MCF 10A (cell line): Measurements from ENCODE around the gene POLA1. TPM values are rescaled to one million over a fixed set of nuclear protein-coding genes. Genes with fewer than 3 reads are reported as not detected.

ENCODE experiments used
- BruUV-seq: library from RNA; stranded (reverse); fragments of 400-500 nt; replicated peaks from 2 replicates; lab custom pipeline; 2021; lab: Mats Ljungman, UMichigan
- CTCF ChIA-PET: fragments of 300-600 bp; sonication (Branson Sonifier 250); formaldehyde crosslinking; extraction: SDS; loops from one replicate; lab custom pipeline; 2021; ENCODE audit warnings: antibody characterized with exemption, inconsistent platforms; lab: Yijun Ruan, JAX
- POLR2A ChIA-PET: fragments of 300-600, 350-650 bp; sonication (Branson Sonifier 250); formaldehyde crosslinking; extraction: SDS; loops from one replicate; lab custom pipeline; 2020; ENCODE audit warnings: antibody characterized with exemption, inconsistent platforms; lab: Yijun Ruan, JAX
- DNase-seq: peaks from one replicate; pipeline ENCODE4 v3.0.0-alpha.2; 2018; ENCODE audit not compliant: unreplicated experiment
- H3K27ac Mint-ChIP-seq: one replicate; pipeline ENCODE4 v1.8.0; 2022; ENCODE audit warnings: mild to moderate bottlenecking, low read depth, mixed read lengths; ENCODE audit not compliant: unreplicated experiment
- H3K27me3 Mint-ChIP-seq: one replicate; pipeline ENCODE4 v1.8.0; 2022; ENCODE audit warnings: mixed read lengths; ENCODE audit not compliant: insufficient read depth, unreplicated experiment
- H3K36me3 Mint-ChIP-seq: one replicate; pipeline ENCODE4 v1.8.0; 2022; ENCODE audit warnings: mild to moderate bottlenecking, moderate library complexity, mixed read lengths; ENCODE audit not compliant: insufficient read depth, unreplicated experiment
- H3K4me1 Mint-ChIP-seq: one replicate; pipeline ENCODE4 v1.8.0; 2022; ENCODE audit warnings: mixed read lengths; ENCODE audit not compliant: insufficient read depth, unreplicated experiment
- H3K4me3 Mint-ChIP-seq: one replicate; pipeline ENCODE4 v1.8.0; 2022; ENCODE audit warnings: mild to moderate bottlenecking, moderate library complexity, mixed read lengths; ENCODE audit not compliant: unreplicated experiment
- H3K9me3 Mint-ChIP-seq: one replicate; pipeline ENCODE4 v1.8.0; 2022; ENCODE audit warnings: mixed read lengths; ENCODE audit not compliant: unreplicated experiment
- intact Hi-C: fragments of 100-400 bp; cut with micrococcal nuclease; formaldehyde crosslinking; loops from 2 replicates; pipeline ENCODE4 v1.14.1; 2022
- total RNA-seq: library from RNA; stranded (reverse); gene quantifications from 2 replicates; pipeline ENCODE4 v1.2.3, GENCODE V29; 2022
- TF ChIP-seq, protein P1 (sequence below): fragments of 200-600 bp; IDR thresholded peaks from one replicate; pipeline ENCODE4 v1.8.0; 2022; ENCODE audit warnings: antibody characterized with exemption, mild to moderate bottlenecking; ENCODE audit not compliant: unreplicated experiment

POLA1 gene
- total RNA-seq, 1 experiment from 2014 or later = 9.8 TPM

DNA sequence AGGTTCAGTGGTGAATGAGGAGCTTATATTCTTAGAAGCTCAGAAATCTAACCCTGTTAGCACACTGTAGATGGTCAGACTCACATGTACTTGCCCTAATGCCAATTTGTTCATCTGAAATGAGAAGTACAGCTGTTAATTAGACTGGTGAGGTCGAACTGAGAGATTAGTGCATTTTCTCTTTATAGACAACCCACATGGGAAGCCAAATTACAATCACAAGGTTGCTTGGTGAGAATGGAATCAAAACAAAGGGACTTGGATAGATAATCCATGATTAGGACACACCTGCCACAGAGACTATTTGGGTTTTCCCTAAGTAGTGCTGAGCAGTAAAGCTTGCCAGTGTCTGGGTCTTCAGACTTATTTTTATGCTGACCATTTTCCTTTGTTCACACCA is 88.3 kb downstream of the POLA1 start:
- TF ChIP-seq, protein P1, sequence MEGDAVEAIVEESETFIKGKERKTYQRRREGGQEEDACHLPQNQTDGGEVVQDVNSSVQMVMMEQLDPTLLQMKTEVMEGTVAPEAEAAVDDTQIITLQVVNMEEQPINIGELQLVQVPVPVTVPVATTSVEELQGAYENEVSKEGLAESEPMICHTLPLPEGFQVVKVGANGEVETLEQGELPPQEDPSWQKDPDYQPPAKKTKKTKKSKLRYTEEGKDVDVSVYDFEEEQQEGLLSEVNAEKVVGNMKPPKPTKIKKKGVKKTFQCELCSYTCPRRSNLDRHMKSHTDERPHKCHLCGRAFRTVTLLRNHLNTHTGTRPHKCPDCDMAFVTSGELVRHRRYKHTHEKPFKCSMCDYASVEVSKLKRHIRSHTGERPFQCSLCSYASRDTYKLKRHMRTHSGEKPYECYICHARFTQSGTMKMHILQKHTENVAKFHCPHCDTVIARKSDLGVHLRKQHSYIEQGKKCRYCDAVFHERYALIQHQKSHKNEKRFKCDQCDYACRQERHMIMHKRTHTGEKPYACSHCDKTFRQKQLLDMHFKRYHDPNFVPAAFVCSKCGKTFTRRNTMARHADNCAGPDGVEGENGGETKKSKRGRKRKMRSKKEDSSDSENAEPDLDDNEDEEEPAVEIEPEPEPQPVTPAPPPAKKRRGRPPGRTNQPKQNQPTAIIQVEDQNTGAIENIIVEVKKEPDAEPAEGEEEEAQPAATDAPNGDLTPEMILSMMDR = no peak
- DNase-seq = no peak
- no peaks in the 10 kb centered on the region for H3K4me1 Mint-ChIP-seq
- intact Hi-C loops = no loop called here
- no peak overlapping the region for H3K27ac Mint-ChIP-seq
- no peak overlapping the region for H3K4me3 Mint-ChIP-seq
- H3K36me3 Mint-ChIP-seq = no peaks in the 10 kb centered on the region
- no TSS peak for BruUV-seq
- CTCF ChIA-PET = interaction anchor here (0.5 to 1.0 kb wide), 2 partner anchors 14 to 57 kb away, joined by 3 to 4 read pairs; no protein-coding TSS in a partner anchor
- peaks cover 23% of the 10 kb centered on the region for H3K27me3 Mint-ChIP-seq
- no peaks in the 10 kb centered on the region for H3K9me3 Mint-ChIP-seq
- POLR2A ChIA-PET = no interaction called here

DNA sequence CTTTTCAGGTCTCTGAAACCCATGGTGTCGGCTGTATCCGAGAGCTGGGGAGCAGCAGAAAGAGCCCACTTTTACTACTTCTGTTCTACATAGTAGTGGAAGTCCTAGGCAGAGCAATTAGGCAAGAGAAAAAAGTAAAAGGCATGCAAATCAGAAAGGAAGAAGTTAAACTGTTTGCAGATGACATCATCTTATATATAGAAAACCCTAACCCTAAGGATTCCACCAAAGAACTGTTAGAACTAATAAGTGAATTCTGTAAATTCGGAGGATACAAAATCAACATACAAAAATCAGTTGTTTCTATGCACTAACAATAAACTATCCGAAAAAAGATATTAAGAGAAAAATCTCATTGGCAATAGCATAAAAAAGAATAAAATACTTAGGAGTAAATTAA is 95.3 kb downstream of the POLA1 start:
- TF ChIP-seq, protein P1 = no peak
- Mint-ChIP-seq H3K27ac (no peak overlapping the region), H3K36me3 (peaks cover 4% of the 10 kb centered on the region)

DNA sequence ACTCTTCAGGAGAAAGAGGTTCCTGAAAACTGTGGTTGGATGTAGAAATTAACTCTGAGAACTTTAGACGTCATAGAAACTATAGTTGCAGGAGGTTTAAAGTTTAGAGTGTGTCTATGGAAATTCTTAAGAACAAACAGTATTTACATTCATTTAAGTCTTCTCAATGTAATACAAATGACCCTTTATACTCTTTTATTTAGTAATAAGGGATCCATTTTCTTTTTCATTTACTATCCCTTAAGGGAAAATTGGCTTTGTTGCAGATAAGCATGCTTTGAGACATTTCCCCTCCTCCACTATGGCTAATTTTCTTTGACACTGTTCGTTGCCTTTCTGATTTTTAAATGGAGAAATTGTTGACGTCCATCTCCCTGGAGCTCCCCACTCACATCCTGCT is 96.4 kb downstream of the POLA1 start:
- Mint-ChIP-seq H3K36me3 (peaks cover 7% of the 10 kb centered on the region), H3K4me3 (no peak overlapping the region), H3K4me1 (no peaks in the 10 kb centered on the region), H3K9me3 (no peaks in the 10 kb centered on the region), H3K27ac (no peak overlapping the region), H3K27me3 (peaks cover 59% of the 10 kb centered on the region)
- no TSS peak for BruUV-seq
- intact Hi-C loops = no loop called here
- no peak for DNase-seq
- TF ChIP-seq, protein P1 = no peak
- ChIA-PET POLR2A (interaction anchor here (0.7 kb wide), 1 partner anchor 274 kb away, joined by 3 read pairs; no protein-coding TSS in a partner anchor), CTCF (interaction anchor here (0.6 to 1.1 kb wide), 3 partner anchors 9 to 37 kb away, joined by 3 read pairs; no protein-coding TSS in a partner anchor)

More for the DNA sequence above, 95.3 kb downstream of the POLA1 start:
- Mint-ChIP-seq H3K4me1 (no peaks in the 10 kb centered on the region), H3K9me3 (no peaks in the 10 kb centered on the region), H3K4me3 (no peak overlapping the region), H3K27me3 (peaks cover 50% of the 10 kb centered on the region)
- POLR2A ChIA-PET = no interaction called here
- no peak for DNase-seq
- CTCF ChIA-PET = interaction anchor here (1.1 kb wide), 1 partner anchor 13 kb away, joined by 3 read pairs; no protein-coding TSS in a partner anchor
- BruUV-seq = no TSS peak
- intact Hi-C loops = no loop called here

DNA sequence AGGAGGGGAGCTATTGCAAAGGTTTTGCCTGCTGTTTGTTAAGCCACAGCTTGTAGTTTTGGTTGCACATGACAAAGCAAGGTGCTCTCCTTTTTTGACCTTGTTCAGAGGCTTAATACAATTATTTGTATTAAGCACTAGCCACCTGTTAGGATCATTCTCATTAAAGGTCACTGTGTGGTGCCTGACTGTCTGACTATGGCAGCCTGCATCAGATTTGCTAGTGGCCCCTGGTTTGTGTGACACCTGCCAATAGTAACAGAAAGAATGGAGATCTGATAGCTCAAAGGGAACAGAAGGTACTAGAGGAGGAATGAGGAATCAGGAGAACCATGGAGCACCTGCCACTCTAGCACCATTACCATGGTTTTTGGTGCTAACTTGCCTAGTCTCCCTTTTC is 102.5 kb downstream of the POLA1 start:
- Mint-ChIP-seq H3K27ac (no peak overlapping the region), H3K4me1 (no peaks in the 10 kb centered on the region), H3K4me3 (no peak overlapping the region), H3K9me3 (no peaks in the 10 kb centered on the region), H3K27me3 (peaks cover 64% of the 10 kb centered on the region), H3K36me3 (peaks cover 7% of the 10 kb centered on the region)
- TF ChIP-seq, protein P1 = no peak
- POLR2A ChIA-PET = no interaction called here
- CTCF ChIA-PET = no interaction called here
- no peak for DNase-seq
- intact Hi-C loops = no loop called here
- BruUV-seq = no TSS peak
